ENCODE data around the gene LRP6.

DNA sequence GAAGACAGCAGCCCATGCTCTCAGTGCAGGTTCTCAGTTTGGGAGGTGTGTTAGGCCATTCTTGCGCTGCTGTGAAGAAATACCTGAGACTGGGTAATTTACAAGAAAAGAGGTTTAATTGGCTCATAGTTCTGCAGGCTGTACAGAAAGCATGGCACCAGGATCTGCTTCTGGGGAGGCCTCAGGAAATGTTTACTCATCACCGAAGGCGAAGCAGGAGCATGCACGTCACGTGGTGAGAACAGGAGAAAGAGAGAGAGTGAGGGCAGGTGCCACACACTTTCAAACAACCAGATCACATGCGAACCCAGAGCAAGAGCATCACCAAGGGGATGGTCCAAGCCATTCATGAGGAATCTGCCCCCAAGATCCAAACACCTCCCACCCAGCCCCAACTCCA, 9.0 kb upstream of the LRP6 start:
- TF ChIP-seq, protein P1, sequence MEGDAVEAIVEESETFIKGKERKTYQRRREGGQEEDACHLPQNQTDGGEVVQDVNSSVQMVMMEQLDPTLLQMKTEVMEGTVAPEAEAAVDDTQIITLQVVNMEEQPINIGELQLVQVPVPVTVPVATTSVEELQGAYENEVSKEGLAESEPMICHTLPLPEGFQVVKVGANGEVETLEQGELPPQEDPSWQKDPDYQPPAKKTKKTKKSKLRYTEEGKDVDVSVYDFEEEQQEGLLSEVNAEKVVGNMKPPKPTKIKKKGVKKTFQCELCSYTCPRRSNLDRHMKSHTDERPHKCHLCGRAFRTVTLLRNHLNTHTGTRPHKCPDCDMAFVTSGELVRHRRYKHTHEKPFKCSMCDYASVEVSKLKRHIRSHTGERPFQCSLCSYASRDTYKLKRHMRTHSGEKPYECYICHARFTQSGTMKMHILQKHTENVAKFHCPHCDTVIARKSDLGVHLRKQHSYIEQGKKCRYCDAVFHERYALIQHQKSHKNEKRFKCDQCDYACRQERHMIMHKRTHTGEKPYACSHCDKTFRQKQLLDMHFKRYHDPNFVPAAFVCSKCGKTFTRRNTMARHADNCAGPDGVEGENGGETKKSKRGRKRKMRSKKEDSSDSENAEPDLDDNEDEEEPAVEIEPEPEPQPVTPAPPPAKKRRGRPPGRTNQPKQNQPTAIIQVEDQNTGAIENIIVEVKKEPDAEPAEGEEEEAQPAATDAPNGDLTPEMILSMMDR (IDR thresholded peaks at IDR 0.05; ENCODE audit: poor library complexity, severe bottlenecking) = no peak
- TF ChIP-seq TAF1 (IDR thresholded peaks at IDR 0.05; ENCODE audit: low read depth) (no peak), EP300 (conservative IDR thresholded peaks at IDR 0.05; ENCODE audit: poor library complexity, severe bottlenecking) (no peak), POLR2AphosphoS5 (IDR thresholded peaks at IDR 0.05) (no peak), EZH2 (IDR thresholded peaks at IDR 0.05; ENCODE audit: borderline replicate concordance, insufficient read depth, low read length, poor library complexity, severe bottlenecking) (no peak), MXI1 (conservative IDR thresholded peaks at IDR 0.05; ENCODE audit: poor library complexity, severe bottlenecking) (no peak), SMC3 (conservative IDR thresholded peaks at IDR 0.05; ENCODE audit: poor library complexity) (no peak)
- TF ChIP-seq, protein P2, sequence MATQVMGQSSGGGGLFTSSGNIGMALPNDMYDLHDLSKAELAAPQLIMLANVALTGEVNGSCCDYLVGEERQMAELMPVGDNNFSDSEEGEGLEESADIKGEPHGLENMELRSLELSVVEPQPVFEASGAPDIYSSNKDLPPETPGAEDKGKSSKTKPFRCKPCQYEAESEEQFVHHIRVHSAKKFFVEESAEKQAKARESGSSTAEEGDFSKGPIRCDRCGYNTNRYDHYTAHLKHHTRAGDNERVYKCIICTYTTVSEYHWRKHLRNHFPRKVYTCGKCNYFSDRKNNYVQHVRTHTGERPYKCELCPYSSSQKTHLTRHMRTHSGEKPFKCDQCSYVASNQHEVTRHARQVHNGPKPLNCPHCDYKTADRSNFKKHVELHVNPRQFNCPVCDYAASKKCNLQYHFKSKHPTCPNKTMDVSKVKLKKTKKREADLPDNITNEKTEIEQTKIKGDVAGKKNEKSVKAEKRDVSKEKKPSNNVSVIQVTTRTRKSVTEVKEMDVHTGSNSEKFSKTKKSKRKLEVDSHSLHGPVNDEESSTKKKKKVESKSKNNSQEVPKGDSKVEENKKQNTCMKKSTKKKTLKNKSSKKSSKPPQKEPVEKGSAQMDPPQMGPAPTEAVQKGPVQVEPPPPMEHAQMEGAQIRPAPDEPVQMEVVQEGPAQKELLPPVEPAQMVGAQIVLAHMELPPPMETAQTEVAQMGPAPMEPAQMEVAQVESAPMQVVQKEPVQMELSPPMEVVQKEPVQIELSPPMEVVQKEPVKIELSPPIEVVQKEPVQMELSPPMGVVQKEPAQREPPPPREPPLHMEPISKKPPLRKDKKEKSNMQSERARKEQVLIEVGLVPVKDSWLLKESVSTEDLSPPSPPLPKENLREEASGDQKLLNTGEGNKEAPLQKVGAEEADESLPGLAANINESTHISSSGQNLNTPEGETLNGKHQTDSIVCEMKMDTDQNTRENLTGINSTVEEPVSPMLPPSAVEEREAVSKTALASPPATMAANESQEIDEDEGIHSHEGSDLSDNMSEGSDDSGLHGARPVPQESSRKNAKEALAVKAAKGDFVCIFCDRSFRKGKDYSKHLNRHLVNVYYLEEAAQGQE (IDR thresholded peaks at IDR 0.05; ENCODE audit: borderline replicate concordance) = no peak
